HG03139 (cell line): ENCODE results near the gene CNDP1.

Experiments
- ATAC-seq: cut with Tn5 transposase; IDR thresholded peaks from one replicate; pipeline ENCODE4 v1.9.1; 2021; ENCODE audit not compliant: unreplicated experiment

CNDP1 gene

GRCh38 chr18:74506448-74507084 is 27.7 kb upstream of the CNDP1 start:
- no peak for ATAC-seq

DNA sequence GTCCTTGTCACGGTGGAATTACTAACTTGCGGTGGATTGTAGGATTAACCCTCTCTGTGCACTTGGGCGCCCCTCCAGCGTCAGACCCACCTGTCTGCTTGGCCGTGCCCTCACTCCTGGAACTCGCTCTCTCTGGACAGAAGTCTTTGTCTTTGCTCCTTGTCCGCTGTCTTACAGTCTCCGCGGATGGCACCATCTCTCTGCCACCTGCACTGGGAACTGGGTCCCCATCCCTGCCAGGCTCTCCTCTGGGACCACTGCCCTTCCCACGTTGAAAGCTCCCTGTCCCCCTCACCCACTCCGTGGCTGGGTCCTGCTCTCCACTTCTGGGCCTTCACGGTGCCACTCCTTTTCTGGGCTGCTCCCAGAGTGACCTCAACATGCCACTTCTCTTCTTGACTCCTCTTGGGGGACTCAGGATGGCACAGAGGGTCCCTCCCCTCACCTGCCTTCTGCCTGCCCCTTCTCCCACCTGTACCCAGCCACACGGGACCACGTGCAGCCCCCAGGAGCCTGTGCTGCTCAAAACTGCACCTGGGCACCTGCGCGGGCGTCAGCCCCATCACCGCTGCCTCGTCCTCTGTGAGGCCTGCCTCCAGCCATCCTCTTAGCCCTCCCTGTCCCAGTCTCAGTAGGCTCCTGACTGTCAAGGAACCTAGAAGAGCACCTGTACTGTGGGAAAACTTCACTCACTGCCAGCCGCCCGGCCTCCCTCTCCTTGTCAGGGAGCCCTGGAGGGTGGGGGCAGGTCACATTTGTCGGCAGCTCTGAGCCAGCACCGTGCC is 27.0 kb upstream of the CNDP1 start:
- no peak for ATAC-seq

DNA sequence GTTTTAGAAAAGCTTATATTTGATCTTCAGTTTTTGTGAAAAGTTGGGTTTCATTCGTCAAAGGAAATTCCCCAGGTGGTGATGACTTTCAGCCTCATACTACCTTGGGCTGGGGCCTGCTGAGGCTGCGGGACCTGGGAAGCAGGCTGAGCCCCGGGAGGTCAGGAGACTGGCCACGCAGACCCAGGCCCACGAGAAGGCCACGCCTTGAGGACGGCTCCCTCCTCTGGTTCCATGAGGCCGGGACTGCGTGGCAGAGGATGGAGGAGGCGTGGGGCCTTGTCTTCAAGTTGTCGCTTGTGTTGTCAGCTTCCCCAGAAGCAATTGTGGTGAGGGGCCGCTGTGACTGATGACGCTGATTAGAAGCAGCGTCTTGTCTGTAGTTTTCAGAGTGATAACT is 26.4 kb upstream of the CNDP1 start:
- ATAC-seq, result no peak

GRCh38 chr18:74508366-74508765 is 25.9 kb upstream of the CNDP1 start:
- no peak for ATAC-seq

GRCh38 chr18:74508821-74509225 is 25.5 kb upstream of the CNDP1 start:
- no peak for ATAC-seq

DNA sequence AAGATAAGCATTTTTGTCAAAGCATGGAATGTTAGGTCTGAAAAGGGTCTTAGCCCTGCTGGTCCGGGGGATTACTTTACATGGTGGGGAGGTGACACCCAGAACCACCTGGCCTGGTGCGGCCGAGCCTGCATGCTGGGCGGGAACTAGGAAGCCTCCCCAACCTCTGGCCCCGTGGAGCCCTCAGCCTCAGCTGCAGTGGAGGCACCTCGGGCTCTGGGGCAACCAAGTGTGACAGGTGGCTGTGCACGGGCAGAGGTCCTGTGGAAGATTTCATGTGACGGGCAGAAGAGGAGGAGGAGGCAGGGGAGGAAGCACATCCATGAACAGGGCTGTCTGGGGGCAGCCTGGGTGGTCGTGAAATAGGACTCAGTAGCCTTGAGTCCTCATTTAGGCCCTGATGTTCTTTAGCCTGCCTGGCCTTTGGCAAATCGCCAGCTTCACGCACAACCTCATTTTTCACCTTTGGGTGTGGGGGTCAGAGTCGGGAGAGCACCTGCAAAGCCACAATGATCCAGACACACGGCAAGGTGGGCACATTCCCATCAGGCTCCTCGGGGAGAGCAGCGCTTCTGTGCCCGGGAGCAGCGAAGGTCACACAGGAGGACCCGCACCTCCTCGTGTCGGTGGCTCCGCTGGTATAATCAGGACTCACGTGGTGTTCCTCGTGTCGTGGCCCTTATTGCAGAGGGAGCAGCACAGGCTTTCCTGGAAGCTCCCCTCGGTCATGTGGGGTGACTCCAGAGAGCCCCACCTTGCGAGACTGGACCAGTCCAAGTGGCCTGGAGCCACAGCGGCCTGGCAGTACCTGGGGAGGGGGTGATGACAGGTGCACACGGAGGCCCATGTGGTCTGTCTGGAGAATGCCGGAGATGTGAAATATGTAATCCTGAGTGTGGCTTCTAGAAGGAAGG is 24.2 kb upstream of the CNDP1 start:
- ATAC-seq, result no peak

DNA sequence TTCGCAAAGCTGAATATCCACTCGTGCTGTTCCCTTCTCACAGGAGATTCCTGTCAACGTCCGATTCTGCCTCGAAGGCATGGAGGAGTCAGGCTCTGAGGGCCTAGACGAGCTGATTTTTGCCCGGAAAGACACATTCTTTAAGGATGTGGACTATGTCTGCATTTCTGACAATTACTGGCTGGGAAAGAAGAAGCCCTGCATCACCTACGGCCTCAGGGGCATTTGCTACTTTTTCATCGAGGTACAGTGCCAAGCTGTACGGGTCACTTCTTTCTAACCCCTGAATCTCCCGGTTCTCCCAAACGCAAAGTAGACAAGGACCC is 23.6 kb upstream of the CNDP1 start:
- no peak for ATAC-seq

DNA sequence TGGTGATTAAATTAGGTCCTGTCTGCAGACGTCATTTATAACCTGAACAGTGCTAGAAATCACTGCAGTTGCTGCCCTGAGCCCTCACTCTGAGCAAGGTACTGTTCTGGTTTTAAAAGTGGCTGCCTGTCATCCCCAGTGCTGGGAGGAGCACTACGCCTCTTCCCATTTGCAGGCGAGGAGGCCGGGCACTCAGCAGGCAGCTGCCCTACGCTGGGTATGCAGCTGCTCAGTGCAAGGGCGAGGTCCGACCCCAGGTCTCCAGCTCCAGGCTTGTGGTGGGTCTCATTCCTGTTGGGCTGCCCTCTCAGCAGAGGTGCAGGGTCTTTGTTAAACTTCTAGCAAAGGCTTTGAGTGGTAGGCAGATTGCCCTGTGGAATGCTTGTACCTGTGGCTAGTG is 22.5 kb upstream of the CNDP1 start:
- ATAC-seq, result no peak

- no peak for ATAC-seq
These were observed 21.8 kb upstream of the CNDP1 start for GRCh38 chr18:74512321-74513053.

GRCh38 chr18:74513149-74513882 is 21.0 kb upstream of the CNDP1 start:
- no peak for ATAC-seq

DNA sequence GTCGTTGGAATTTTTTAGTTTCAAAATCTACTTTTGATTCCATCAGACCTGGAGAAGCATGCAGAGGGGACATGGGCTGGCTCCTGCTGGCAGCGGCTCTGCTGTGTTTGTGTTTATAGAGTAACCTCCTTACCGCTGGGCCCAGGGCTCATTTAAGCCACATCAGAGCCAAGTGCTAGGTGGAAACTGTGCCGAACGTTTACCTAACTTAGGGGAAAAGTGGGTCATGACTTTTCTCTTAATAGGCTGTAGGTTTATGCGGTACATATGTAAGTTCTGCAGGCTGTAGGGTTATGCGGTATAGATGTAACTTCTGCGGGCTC is 20.5 kb upstream of the CNDP1 start:
- no peak for ATAC-seq

GRCh38 chr18:74514860-74515495 is 19.3 kb upstream of the CNDP1 start:
- ATAC-seq, result no peak

DNA sequence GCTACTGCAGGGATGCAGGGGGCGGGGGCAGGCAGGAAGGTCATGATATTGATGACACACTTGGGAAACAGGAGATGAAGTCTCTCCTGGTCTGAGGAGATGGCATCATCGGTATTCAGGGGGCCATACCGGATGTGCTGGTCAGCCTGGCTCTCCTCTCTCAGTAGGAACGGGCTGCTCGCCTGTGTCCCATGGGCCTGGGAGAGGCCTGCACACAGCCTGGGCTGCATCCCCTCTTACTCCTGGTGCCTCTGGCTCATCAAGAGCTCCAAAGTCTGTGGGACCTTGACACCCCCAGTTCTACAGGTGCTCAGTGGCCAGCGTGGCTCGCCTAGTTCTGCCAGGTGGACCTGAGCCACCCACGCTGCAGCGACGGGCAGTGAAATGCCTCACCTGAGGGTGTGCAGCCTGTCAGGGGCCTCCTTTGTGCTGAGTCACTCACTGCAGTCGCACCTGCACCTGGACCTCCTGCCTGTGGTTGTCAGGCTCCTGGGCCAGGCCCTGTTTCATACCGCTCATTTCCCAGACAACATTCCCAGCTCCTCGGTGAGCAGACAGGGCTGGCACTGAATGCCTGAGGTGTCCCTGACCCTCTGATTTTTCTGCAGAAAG is 18.6 kb upstream of the CNDP1 start:
- no peak for ATAC-seq

GRCh38 chr18:74516271-74517235 is 17.7 kb upstream of the CNDP1 start:
- no peak for ATAC-seq

DNA sequence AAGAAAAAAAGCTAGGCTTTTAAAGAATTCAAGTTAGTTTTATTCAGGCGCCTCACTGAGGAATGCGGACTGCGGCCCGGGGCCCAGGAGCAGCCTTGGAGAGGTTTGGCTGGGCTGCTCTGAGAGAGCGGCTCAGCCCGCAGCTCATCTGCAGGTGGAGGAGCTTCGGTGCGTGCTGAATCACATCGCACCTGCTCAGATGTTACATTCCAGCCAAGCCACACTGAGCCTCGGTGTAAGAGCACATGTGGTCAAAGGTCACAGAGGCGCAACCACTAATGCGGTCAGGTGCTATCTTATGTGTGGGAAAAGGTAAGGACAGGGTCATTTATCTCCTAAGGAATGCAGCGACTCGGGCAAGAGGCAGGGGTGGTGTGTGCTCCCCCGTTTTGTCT is 17.1 kb upstream of the CNDP1 start:
- no peak for ATAC-seq

DNA sequence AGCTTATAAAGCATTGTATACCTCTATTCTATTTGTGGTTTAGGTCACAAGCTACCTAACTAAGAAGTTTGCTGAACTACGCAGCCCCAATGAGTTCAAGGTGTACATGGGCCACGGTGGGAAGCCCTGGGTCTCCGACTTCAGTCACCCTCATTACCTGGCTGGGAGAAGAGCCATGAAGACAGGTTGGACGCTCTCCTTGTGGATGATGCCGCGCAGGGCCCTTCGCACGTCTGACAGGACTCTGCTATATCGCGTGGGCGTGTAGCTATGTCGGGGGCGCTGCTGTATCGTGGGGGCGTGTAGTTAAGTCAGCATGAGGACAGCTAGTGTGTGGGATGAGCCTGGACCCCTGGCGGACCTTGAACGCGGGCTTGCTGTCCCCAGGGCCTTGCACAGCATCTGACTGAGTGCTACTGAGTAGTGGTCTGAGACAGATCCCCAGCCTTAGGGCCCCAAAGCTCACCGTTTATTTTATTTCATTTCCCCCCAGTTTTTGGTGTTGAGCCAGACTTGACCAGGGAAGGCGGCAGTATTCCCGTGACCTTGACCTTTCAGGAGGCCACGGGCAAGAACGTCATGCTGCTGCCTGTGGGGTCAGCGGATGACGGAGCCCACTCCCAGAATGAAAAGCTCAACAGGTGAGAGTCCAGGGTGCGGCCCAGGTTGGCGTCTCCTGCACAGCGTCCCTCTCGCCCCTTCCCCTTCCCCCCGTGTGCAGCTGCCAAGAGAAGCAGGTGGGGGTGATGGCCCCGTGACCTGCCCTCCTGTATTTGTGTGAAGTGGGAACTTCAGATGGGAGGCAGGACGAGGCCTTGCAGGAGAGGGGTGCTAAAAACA is 15.6 kb upstream of the CNDP1 start:
- no peak for ATAC-seq

DNA sequence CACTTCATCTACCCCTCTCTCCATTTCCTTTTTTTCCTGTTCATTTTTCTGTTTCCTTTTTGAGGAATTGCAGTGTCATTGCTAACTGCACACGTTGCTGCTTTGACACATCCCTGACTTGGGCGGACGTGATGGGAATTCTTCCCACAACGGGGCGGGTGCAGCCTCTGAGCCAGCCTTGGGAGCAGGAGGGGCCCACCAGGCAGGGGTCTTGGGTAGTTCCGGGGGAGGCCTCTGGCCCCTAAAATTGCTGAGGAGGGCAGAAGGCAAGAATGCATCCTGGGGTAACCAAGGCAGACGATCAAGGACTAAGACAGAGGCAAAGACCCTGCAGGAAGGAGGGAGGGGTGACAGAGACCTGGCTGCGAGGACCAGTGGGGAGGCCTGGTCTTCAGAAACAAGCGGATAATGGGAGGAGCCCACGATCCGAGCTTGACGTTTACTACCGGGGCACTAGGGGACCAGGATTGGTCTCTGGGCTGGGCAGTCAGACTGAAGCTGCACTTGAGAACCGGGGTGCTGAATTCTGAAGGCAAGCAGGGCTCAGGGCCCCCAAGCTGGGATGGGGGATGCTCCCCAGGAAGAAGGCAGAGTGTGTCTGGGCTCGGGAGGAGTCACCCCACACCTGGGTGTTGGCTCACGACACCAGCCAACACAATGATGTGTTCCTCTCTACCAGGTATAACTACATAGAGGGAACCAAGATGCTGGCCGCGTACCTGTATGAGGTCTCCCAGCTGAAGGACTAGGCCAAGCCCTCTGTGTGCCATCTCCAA is 14.8 kb upstream of the CNDP1 start:
- ATAC-seq, result no peak
